Renal pelvis (tissue), 4 donors: ENCODE measurements around the gene FBXW10. TPM values are rescaled to one million over a fixed set of nuclear protein-coding genes. Genes with fewer than 3 reads are reported as not detected.
A peak's percentile ranks its signal among the peaks of the same experiment; 100 is the strongest.
"Not testable (repeated sequence)": the region's sequence is repeated elsewhere in the genome, so short reads cannot be mapped to it uniquely, and the experiment has no call there.

Experiments used
- DNase-seq: peaks from one replicate; pipeline ENCODE4 v3.0.0-alpha.2; 2013
- polyA plus RNA-seq, 3 donors: library from polyadenylated mRNA; unstranded; fragments of 120-200 nt; gene quantifications; one replicate each; pipeline ENCODE4 v1.2.1, GENCODE V29; 2013; ENCODE audit not compliant: insufficient read length in 3 of 3

Gene FBXW10
- polyA plus RNA-seq, 3 donors, result 0.44 to 1.6 (median 0.75) TPM

DNA sequence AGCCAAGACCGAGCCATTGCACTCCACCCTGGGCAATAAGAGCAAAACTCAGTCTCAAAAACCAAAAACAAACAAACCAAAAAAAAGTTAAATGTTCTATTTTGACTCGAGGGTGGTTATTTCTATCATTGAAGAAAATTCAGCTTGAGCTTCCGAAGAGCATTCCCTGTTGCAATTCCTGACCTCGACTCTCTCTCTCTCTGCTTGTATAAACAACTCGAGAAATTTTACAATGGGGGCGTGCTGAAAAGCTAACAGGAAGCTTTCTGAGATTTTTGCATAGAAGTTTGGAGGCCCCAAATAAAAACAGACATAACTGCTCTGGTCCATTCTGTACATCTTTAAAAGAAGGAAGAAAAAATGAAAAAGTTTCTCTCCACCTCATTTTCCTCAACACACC lies 3.6 kb downstream of the FBXW10 start:
- DNase-seq, result peak; percentile 24

GRCh38 chr17:18750242-18750641 lies 6.4 kb downstream of the FBXW10 start:
- not testable (repeated sequence) for DNase-seq

DNA sequence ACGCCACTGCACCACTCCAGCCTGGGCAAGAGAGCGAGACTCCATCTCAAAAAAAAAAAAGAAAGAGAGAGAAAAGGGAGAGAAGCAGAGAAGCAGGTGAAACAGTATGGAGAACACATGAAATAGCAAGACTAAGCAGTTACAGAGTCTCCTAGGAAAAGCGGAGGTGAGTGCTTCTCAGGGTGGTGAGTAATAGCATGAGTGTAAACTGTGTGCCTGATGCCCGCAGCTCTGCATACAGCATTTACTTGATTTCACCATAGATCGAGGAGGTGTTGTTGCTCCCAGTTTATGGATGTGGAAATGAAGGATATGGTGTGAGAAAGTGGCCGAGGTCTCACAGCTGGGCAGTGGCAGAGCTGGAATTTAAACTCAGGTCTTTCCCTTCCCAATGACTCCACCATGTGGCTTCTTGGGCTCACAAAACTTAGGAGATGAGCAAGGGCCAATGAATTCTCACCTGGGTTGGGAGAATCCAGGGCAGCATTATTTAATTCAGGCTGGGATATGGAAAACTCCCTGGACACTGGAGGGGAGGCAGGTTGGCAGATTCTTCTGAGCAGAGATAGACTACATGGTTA lies 10.1 kb downstream of the FBXW10 start:
- DNase-seq, result not testable (repeated sequence)

DNA sequence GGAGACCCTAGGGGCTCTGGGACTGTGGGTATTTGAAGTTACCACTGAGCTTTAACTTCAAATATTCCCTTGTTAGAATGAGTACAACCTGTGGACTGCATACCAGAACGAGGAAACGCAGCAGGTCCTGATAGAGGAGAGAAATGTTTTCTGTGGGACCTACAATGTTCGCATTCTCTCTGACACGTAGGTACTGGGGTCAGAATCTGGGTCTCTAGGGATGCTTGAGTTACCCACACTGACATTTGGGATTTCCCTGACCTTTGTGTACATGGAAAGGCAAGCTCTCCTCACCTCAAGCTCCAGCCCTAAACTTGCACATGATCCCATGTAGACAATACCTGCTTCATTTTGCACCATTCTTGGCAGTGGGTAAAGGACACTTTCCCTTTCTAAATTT lies 12.1 kb downstream of the FBXW10 start:
- not testable (repeated sequence) for DNase-seq

DNA sequence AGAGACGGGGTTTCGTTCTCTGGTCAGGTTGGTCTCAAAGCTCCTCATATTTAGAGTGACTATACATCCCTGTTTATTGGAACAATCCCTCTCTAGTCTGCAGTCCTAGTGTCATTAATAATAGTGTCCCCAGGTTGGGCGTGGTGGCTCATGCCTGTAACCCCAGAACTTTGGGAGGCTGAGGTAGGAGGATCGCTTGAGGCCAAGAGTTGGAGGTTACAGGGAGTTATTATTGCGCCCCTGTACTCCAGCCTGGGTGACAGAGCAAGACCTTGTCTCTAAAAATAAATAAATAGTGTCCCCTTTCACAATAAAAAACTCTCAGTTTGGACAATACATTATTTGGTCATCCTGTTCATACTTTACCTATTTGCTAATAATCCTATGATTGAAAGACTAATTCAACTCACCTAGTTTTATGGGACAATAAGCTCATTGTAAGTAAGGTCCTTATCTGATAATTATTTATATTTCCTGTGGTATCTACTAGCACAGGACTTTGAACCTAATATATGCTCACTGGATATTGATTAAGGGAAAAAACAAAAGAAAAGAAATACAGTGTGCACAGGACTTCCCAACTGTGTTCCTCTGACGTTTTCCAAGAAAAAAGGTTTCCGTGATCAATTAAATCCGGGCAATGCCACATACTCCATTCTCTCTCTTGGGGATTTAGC lies 13.7 kb downstream of the FBXW10 start:
- not testable (repeated sequence) for DNase-seq

DNA sequence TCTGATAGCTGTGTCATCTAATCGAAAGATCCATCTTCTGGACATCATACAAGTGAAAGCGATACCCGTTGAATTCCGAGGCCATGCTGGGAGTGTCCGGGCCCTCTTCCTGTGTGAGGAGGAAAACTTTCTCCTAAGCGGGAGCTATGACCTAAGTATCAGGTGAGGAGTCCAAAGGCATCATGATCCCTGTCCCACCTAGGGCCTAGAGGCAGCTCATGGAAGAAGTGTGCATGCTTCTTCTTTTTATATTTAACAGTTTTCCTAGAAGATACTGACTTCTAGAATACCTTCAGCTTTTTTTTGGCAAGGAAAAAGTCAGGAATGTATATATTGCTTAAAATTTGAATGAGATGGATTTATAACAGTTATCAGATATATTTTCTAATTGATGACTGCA lies 14.5 kb downstream of the FBXW10 start:
- not testable (repeated sequence) for DNase-seq

GRCh38 chr17:18760221-18760620 lies 16.4 kb downstream of the FBXW10 start:
- not testable (repeated sequence) for DNase-seq

DNA sequence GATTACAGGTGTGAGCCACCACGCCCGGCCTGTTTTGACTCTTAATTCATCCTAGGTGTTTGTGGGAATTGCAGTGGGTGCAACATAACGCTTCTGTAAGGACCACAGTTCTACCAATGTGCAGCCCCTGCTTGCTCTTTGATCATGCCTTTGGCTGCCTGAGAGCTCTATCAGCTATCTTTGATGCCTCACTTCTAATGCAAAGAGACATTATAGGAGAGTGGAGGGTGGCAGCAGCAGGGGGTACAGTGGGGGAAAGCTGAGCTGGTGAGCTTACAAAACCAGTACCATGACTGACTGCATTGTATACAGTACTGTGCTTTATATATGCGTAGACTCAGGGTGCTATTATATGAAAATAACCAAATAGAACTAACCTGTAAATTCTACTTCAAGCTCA lies 26.7 kb downstream of the FBXW10 start:
- DNase-seq, result not testable (repeated sequence)

DNA sequence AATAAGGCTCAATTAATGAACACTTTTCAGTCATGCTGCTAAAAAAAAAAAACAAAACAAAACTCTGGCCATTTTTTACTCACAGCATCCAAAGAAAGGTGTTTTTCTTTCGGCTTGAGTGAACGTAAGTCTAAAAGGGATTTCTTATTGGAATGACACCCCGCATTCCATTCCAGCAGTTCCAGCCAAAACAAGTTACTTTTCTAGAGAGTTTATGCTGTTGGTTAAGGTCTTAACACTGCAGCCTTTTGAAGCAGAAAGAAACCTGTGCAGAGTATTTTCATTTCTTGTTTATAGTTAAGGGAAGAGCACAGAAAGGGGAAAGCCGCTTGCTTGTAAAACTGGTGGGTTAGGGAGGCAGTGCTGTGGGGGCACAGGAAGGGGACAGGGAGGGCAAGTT lies 27.2 kb downstream of the FBXW10 start:
- peak; percentile 14 for DNase-seq

DNA sequence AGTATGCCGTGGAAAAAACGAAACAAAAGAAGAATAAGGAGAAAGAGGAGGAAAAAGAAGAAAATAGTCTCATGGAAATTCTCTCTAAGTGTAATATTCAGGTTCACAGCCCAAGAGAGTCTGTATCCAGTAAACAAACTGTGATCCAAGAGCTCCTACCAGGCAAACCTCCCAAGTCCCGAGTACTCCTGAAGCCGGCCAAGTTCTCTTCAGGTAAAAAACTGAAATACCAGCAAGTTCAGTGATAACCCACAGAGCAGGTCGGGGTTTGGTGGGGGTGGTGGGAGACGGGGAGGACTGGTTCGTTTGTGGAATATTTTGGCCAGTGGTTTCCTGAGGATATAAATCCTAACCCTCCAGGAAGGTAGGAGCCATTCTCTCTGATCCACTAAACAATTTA lies 28.6 kb downstream of the FBXW10 start:
- no peak for DNase-seq

GRCh38 chr17:18780991-18781718 lies 37.3 kb downstream of the FBXW10 start, which contains the start of gene TVP23B:
Gene TVP23B, plus strand, starts transcription at chr17:18781183. Its CDS starts 111 bp downstream, at chr17:18781294.
- DNase-seq, result peak; percentile 93

DNA sequence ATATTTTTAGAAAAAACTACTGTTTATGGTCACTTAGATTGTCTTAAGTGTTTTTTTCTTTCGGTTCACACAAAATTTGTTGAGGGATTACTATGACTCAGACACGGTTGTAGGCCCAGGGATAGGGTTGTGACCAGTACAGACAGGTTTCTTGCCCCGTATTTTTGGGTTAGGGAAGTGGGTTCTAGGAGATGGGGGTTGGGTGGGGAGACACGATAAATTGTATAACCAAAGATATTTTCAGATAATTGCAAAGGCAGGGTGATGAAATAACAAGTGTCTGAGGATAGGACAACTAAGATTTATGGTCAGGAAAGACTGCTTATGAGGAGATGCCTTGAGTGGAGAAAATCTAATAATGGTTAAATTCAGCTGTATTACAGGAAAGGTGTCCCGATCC lies 38.0 kb downstream of the FBXW10 start:
- not testable (repeated sequence) for DNase-seq

DNA sequence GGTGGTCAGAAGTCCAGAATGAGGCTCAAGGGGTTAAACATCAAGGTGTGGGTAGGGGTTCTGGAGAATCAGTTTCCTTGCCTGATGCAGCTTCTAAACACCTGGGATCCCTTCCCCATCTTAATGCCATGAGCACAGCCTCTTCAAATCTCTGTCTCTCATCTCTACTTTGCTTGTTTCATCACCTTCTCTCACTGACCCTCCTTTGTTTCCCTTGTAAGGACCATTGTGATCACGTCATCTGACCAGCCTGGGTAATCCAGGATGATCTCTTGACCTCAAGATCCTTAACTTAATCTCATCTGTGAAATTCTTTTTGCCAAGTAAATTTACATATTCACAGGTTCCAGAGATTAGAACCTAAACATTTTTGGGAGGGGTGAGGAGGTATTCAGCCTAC lies 42.1 kb downstream of the FBXW10 start:
- DNase-seq, result not testable (repeated sequence)

GRCh38 chr17:18786890-18787289 lies 43.0 kb downstream of the FBXW10 start:
- DNase-seq, result not testable (repeated sequence)

GRCh38 chr17:18791402-18791801 lies 47.5 kb downstream of the FBXW10 start:
- DNase-seq, result not testable (repeated sequence)

GRCh38 chr17:18794841-18795240 lies 51.0 kb downstream of the FBXW10 start:
- DNase-seq, result not testable (repeated sequence)

DNA sequence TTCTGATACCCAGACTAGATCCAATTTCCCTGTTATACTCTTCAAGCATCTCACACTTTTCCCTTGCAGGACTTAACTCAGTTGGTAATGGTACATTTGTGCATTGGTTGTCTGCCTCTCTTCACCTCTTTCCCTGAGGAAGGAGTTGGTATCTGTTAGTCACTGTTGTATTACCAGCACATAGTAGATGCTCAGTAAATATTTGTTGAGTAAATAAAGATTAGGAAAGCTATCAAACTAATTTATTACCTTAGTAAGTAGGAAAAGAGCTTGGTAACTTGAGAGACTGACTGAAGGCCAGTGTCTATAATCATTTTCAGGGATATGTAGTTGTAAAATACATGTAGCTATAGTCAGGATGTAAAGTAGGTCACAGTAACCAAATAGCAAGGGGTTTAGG lies 53.0 kb downstream of the FBXW10 start:
- not testable (repeated sequence) for DNase-seq

GRCh38 chr17:18803458-18804245 lies 59.8 kb downstream of the FBXW10 start:
- not testable (repeated sequence) for DNase-seq

- not testable (repeated sequence) for DNase-seq
Measured at GRCh38 chr17:18815924-18816323, 72.1 kb downstream of the FBXW10 start.

GRCh38 chr17:18816489-18817371 lies 72.9 kb downstream of the FBXW10 start:
- DNase-seq, result peak; percentile 54

- DNase-seq, result not testable (repeated sequence)
Measured at GRCh38 chr17:18821430-18821829, 77.6 kb downstream of the FBXW10 start.
